NCI-H345 treated with DMSO at 0.1 percent for 48 hours (cell line): Measurements from ENCODE around the gene NPFFR1.
"Not testable (repeated sequence)": the region's sequence is repeated elsewhere in the genome, so short reads cannot be mapped to it uniquely, and the experiment has no call there.

Experiments used
- DNase-seq: peaks from one replicate; lab custom pipeline; 2025; ENCODE audit not compliant: unreplicated experiment; lab: John Stamatoyannopoulos, UW

Gene NPFFR1

DNA sequence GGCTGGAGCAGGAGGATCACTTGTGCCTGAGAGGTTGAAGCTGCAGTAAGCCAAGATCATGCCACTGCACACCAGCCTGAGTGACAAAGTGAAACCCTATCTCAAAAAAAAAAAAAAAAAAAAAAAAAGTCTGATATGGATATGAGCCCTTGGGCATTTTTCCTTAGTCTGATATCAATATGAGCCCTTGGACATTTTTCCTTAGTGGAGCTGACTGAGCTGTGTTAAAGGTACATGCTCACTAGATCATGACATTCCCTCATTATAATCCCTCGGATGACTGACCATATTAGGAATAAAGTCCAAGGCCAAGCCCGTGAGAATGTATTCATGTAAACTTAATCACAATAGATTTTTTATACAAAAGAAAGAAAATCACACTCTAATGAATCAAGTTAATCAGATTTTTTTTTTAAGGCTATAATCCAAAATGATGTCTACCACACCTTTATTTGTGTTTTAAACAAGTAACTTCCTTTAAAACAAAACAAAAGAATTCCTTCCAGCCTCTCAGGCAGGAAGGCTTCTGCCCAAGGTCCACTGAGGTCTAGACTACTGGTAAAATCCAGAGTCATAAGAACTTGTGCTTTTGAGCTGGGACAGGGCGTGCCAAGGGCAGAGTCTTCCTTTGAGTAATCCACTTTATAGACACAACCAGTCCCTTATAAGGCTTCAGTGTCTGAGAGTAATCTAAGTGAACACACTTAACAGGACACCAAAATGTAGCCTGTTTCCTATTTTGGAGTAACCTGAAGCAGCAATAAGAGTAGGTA is 56.1 kb downstream of the NPFFR1 start:
- DNase-seq: no peak

DNA sequence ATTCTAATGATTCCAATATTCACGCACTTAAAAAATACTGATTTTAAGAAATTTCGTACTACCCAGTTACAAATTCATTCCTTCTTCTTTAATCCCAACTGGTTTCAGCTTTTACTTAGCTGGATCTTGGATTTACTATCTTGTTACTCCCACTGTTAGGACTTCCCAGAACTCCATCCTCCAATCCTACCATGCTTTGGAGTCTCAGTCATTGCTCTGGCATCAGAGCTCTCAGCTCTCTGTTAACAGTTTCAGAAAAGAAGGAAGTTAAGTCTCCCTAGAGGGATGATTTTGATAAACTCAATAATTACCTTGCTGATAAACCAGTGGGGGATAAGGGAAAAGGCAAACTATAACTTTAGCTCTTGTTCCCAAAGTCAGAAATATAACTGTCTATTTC is 60.1 kb downstream of the NPFFR1 start:
- no peak for DNase-seq

DNA sequence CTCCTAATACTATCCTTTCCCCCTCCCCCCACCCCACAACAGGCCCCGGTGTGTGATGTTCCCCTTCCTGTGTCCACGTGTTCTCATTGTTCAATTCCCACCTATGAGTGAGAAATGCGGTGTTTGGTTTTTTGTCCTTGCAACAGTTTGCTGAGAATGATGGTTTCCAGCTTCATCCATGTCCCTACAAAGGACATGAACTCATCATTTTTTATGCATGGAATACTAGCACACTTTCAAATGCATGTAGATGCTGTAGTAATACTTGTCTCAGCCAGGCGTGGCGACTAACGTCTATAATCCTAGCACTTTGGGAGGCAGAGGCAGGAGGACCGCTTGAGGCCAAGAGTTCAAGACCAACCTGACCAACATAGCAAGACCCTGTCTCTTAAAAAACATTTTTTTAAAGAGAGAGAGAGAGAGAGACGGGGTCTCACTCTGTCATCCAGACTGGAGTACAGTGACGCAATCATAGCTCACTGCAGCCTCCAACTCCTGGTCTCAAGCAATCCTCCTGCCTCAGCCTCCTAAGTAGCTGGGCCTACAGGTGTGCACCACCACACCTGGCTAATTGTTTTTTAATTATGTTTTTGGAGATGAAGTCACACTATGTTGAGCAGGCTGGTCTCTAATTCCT is 60.9 kb downstream of the NPFFR1 start:
- not testable (repeated sequence) for DNase-seq

DNA sequence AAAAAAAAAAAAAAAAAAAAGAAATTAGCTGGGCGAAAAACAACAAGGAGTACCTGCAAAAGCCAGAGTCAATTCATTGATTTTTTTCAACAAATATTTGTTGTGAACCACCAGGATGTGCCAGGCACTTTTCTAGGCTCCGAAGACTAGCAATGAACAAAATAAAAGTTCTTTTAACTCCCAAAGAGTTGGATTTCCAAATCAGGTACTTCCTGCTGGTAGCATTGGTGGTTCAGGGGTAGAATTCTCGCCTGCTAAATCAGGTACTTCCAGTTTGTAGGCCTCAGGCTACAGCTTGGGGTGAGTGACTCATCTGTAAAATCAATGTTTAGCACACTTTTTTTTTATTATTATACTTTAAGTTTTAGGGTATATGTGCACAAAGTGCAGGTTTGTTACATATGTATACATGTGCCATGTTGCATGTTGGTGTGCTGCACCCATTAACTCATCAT is 61.4 kb downstream of the NPFFR1 start:
- no peak for DNase-seq

DNA sequence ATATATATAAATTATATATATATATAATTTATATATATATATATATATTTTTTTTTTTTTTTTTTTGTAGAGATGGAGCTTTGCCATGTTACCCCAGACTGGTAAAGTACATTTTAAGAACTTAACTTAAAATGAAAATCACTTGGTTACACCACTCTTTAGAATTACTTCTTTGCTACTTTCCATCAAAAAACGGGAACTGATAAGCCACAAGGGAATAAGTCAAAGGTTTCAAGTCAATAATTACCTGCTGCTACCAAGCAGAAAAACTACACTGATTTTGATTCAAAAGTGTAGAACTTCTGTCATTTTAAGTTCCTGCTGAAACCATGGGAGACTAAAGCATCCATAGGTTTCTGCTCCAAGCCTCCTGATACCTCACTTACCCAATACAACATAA is 62.8 kb downstream of the NPFFR1 start:
- DNase-seq: no peak

DNA sequence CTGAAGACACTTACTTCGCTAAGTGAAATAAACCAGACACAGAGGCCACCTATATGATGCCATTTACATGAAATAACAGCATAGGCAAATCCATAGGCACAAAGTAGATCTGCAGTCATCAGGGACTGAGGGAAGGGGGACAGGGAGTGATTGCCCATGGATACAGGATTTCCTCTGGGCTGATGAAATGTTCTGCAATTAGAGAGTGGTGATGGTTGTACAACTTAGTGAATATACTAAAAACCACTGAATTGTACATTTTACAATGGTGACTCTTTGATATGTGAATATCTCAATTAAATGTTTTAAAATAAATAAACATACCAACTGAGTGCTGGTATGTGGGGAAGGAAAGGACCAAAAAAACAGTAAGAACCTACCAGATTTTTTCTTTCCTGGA is 70.9 kb downstream of the NPFFR1 start:
- no peak for DNase-seq

DNA sequence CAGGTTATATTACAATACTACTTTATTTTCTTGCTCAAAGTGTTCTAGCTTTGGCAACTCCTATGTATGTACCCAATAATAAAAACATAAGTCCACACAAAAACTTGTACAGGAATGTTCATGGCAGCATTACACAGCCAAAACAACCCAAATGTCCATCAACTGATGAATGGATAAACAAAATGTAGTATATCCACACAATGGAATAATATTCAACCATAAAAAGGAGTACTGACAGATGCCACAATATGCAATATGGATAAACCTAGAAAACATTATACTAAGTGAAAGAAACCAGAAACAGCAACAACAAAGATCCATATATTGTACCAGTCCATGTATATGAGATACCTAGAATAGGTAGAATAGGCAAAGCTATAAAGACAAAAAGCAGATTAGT is 71.5 kb downstream of the NPFFR1 start:
- DNase-seq: no peak

DNA sequence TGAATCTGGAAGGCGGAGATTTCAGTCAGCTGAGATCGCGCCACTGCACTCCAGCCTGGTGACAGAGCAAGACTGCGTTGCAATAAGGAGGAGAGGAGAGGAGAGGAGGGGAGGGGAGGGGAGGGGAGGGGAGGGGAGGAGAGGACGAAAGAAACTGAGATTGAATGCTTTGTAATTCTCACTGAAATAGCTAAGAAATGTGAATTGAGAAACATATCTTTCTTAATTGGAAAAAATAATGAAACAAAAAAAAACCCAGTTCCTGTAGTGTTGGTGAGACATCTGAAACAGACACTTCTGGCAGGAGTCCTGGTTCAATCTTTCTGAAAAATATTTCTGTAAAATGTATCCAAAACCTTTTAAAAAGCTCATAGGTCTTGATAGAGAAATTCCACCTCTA is 77.0 kb downstream of the NPFFR1 start:
- DNase-seq: no peak

DNA sequence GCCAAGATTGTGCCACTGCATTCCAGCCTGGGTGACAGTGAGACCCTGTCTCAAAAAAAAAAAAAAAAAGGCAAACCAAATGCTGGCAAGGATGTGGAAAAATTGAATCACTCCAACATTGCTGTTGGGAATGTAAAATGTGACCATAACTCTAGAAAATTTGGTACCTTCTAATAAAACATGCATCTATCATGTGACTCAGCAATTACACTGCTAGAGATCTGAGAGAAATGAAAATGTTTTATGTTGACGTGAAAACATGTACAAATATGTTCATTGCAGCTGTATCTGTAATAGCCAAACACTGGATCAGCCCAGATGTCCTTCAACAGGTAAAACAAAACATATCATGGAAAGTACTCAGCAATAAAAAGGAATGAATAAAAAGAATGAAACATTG is 82.7 kb downstream of the NPFFR1 start:
- DNase-seq: no peak

DNA sequence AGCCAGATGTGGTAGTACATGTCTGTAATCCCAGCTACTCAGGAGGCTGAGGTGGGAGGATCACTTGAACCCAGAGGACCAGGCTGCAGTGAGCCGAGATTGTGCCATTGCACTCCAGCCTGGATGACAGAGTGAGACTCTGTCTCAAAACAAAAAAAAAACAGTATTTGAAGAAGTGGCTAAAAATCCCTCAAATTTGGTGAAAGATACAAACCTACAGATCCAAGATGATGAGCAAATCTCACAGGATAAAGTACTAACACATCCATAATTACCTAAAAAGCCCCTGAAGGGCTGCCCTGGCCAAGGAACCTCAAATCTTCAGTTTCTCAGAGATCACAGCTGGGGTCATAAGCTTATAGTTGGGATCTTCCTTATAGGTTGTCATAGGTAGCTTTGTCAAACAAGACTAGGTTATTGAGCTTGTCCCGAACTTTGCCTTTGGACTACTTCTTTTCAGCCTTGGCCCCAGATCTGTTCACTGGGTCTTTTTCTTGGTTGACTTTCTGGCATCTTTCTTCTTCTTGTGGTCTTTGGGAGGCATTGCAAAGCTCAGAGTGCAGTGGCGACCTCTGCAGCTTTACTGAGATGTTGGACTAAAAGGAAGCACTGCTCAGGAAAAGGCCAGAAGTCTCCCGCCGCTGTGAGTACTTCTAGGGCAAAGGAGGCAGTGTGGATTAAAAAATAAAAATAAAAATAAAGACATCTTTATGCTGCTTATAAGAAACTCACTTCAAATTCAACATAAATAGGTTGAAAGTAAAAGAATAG is 84.9 kb downstream of the NPFFR1 start:
- DNase-seq: no peak
